IMR-90 (cell line): ENCODE data around the gene IREB2.

Experiments
- BHLHE40 ChIP-seq: fragments of 150-350 bp; IDR thresholded peaks from 2 replicates; pipeline ENCODE4 v1.6.1; 2016; ENCODE audit warnings: mild to moderate bottlenecking, low read depth, low read length
- CEBPB ChIP-seq: IDR thresholded peaks from 2 replicates; pipeline ENCODE4 v1.6.1; 2012; ENCODE audit warnings: low read depth, low read length, improper control_type of control experiment
- CHD1 ChIP-seq: IDR thresholded peaks from 2 replicates; pipeline ENCODE4 v1.6.1; 2012; ENCODE audit warnings: low read depth, low read length, improper control_type of control experiment
- CTCF ChIP-seq: conservative IDR thresholded peaks from 2 replicates; pipeline ENCODE4 v1.5.1; 2012; ENCODE audit warnings: mild to moderate bottlenecking, low read depth, low read length, improper control_type of control experiment
- FOS ChIP-seq: fragments of 150-350 bp; IDR thresholded peaks from 2 replicates; pipeline ENCODE4 v1.6.1; 2016; ENCODE audit warnings: low read depth, low read length
- MAFK ChIP-seq: IDR thresholded peaks from 2 replicates; pipeline ENCODE4 v1.6.1; 2012; ENCODE audit warnings: low read depth, low read length, improper control_type of control experiment
- MAZ ChIP-seq: IDR thresholded peaks from 2 replicates; pipeline ENCODE4 v1.6.1; 2012; ENCODE audit warnings: low read depth, mild to moderate bottlenecking, low read length, improper control_type of control experiment, moderate library complexity, borderline replicate concordance
- NFE2L2 ChIP-seq: fragments of 150-350 bp; IDR thresholded peaks from 2 replicates; pipeline ENCODE4 v1.6.1; 2016; ENCODE audit warnings: low read depth, mild to moderate bottlenecking, low read length
- POLR2A ChIP-seq: IDR thresholded peaks from 2 replicates; pipeline ENCODE4 v1.6.1; 2012; ENCODE audit warnings: mild to moderate bottlenecking, low read depth, low read length
- RCOR1 ChIP-seq: IDR thresholded peaks from 2 replicates; pipeline ENCODE4 v1.6.1; 2012; ENCODE audit warnings: mild to moderate bottlenecking, low read length, improper control_type of control experiment; ENCODE audit not compliant: insufficient replicate concordance
- SMC3 ChIP-seq: fragments of 150-350 bp; IDR thresholded peaks from 2 replicates; pipeline ENCODE4 v1.6.1; 2016; ENCODE audit warnings: low read depth, mild to moderate bottlenecking, antibody characterized with exemption, low read length, moderate library complexity
- USF2 ChIP-seq: fragments of 150-350 bp; IDR thresholded peaks from 2 replicates; pipeline ENCODE4 v1.6.1; 2017; ENCODE audit warnings: mild to moderate bottlenecking, antibody characterized with exemption, low read length, low read depth

GRCh38 chr15:78449220-78449999, 11.4 kb downstream of the IREB2 start:
- no peak for TF ChIP-seq CTCF
- no peak for TF ChIP-seq POLR2A
- no peak for TF ChIP-seq USF2
- TF ChIP-seq CHD1: no peak
- TF ChIP-seq CEBPB: no peak
- no peak for TF ChIP-seq SMC3
- no peak for TF ChIP-seq RCOR1
- no peak for TF ChIP-seq NFE2L2
- no peak for TF ChIP-seq FOS
- TF ChIP-seq MAZ: no peak
- peak; percentile 92 for TF ChIP-seq MAFK
- TF ChIP-seq BHLHE40: no peak
